Hindlimb muscle (tissue), 1 donor: Measurements from ENCODE around the gene FKBP2. TPM values are rescaled to one million over a fixed set of nuclear protein-coding genes. Genes with fewer than 3 reads are reported as not detected.
"Not testable (repeated sequence)": the region's sequence is repeated elsewhere in the genome, so short reads cannot be mapped to it uniquely, and the experiment has no call there.

Experiments used
- DNase-seq: peaks from one replicate; pipeline ENCODE4 v3.0.0-alpha.2; 2013
- polyA plus RNA-seq: library from polyadenylated mRNA; unstranded; fragments of 120-200 nt; gene quantifications from one replicate; pipeline ENCODE4 v1.2.1, GENCODE V29; 2013; ENCODE audit not compliant: insufficient read length

The FKBP2 gene
- polyA plus RNA-seq, 1 donor = 51.5 TPM

DNA sequence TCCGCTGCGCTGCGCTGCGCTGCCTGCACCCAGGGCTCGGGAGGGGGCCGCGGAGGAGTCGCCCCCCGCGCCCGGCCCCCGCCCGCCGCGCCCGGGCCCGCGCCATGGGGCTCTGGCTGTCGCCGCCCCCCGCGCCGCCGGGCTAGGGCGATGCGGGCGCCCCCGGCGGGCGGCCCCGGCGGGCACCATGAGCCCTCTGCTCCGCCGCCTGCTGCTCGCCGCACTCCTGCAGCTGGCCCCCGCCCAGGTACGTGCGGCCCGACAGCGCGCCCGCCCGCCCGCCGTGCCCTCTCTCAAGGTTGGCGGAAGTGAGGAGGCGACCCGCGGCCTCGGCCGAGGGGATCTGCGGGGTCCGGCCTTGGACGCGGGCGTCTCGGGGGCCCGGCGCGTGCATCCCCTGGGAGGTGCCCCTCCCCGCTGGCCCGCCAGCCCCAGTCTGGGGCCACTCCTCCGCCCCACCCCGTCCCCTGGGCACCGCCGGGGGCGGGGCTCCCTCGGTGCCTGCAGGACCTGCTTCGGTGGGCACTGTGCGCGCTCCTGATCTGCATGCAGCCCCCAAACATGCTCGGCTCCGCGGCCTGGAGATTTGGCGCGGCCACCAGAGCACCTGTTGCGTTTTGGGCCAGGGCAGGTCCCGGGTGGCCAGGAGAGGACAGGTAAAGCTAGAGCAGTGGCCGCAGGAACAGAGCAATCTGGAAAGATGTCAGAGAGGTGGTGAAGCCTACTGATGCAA is 6.1 kb upstream of the FKBP2 start:
- DNase-seq = no peak

DNA sequence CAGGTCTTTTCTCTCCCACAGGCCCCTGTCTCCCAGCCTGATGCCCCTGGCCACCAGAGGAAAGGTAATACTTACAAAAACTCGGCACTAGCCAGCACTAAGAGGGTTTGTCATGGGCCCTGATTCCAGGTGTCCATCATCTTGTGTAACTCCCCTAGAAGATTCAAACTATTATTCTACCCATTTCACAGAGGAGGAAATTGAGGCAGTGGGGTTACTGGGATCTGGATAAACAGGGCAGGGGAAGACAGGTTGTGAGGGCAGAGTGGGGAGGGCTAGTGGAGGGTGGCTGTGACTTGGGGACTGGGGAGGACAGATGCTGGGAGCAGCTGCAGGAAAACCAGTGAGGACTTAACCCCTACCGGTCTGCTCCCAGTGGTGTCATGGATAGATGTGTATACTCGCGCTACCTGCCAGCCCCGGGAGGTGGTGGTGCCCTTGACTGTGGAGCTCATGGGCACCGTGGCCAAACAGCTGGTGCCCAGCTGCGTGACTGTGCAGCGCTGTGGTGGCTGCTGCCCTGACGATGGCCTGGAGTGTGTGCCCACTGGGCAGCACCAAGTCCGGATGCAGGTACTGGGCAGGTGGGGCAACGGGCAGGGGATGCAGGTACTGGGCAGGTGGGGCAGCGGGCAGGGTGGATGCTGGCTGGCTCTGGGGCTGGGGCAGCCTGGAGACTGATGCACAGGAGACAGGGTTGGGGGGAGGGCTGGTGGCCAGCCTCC is 5.3 kb upstream of the FKBP2 start:
- no peak for DNase-seq

DNA sequence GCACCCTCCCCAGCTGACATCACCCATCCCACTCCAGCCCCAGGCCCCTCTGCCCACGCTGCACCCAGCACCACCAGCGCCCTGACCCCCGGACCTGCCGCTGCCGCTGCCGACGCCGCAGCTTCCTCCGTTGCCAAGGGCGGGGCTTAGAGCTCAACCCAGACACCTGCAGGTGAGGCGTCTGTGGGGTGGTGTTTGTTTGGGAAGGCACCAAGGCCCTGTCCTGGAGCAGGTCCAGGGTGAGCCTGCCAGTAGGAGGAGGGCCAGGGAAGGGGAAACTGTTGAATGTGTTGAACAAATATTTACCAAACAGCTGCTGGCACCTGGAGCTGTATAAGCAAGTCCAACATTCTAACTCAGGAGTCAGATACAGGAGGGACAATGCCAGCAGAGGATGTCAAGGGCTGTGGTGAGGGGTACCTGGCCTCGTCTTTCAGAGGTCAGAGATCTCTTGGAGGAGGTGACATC is 3.4 kb upstream of the FKBP2 start:
- DNase-seq = no peak

DNA sequence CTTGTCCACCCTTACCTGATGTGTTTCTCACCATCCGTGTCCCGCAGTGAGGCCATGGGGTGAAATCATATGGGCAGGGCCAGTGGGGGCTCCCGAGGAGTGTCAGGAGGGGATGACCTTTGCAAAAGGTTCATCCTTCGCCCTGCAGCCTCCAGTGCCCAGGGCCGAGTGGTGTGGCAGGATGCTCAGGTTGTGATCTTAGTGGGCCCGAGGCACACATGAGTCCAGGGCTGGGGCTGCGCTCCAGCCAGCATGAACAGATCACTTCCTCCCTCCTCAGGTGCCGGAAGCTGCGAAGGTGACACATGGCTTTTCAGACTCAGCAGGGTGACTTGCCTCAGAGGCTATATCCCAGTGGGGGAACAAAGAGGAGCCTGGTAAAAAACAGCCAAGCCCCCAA is 2.8 kb upstream of the FKBP2 start:
- DNase-seq = no peak

DNA sequence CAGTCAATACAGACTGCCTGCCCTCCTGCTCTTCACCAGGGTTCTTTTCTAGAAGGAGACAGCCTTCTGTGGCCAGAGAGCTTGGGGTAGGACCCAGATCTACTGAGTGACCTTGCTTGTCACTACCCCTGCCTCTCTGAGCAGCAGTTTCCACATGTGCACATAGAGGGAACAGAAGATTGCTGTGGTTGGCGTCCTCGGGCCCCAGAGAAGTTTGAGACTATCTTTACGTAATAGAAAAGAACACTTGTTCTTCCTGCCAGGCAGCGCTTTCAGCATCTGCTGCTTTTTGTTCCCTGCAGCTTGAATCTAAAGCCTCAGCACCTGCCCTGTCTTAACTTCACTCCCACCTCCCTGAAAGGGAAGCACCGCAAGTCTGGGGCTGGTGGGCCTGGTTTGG is 1.9 kb upstream of the FKBP2 start:
- no peak for DNase-seq

DNA sequence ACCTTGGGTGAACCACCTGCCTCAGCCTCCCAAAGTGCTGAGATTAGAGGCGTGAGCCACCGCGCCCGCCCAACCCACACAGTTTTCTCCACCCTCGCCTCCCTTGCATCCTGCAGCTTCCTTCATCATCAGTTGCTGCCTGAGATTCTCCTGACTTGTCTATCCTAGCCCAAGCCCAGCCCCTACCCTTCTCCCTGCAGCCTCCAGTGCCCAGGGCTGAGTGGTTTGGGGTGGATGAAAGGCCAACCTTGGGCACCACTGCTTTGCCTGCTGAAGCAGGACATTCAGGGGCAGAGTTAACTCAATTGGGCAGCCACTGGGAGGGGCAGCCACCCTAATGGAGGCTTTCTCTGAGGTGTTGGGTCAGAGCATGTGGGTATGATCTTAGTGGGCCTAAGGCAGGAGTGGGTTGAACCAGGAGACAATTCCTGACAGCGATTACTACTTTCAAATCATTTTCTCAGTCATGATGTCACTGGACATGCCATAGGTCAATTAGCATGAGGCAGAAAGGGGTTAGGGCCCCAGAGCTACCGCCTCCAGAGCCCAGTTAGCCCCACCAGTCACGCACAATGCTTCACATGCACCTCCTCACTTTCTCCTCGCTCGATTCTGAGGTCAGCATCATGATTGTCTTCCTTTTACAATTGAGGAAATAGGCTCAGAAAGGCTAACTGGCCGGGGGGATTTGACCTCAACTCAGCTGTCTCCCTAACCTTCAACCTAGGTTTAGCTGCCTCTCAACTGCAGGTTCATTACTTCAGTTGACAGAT is 1.0 kb upstream of the FKBP2 start:
- DNase-seq = no peak

DNA sequence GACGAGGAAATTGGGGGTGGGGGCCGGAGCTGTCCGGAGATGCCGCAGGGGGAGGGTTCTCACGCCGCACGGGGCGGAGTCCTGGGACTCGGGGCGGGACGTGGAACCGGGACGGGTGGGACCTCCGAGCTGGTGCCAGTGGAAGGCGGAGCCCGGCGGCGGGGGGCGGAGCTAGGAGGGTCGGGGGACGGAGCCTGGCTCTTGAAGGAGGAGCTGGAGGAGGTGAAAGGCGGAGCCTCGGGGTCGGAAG is 271 bp downstream of the FKBP2 start:
- peak; percentile 100 for DNase-seq

DNA sequence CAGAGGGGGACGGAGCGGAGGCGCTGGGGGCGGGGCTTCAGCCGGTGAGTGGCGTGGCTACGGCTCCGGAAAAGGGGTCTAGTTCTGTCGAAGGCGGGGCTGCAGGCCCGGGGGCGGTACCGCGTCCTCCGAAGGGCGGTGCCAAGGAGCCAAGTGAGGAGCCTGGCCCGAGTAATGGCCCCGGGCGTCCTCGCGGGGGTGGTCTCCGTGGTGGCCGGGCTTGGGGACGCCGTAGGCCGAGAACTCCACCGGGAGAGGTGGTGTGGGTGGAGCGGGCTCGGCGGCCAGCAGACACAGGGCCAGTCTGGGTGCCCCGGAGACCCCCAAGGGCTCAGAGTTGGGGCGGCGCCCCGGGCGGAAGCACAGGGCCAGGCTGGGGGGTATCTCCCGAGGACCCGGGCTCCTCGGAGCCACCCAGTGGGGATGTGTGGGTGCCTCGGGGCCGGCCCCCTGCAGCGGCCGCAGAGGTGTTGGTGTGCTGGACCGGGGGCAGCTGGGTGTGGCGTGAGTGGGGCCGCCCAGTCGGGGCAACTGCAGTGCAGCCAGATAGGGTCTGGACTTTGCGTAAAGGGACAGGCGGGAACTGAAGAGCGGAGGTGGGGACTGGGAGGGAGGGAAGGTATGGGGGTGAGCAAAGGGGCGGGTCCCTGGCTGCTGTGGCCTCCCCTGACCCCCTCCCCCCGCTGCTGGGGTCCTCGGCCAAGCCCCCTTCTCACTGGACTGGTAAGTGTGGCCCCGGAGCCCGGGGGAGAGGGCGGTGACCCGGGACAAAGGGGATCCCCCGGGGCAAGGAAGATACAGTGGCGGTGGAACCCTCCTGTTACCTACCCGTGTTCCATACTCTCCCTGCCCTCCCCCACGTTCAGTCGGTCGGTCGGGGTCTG is 838 bp downstream of the FKBP2 start:
- DNase-seq = peak; percentile 51

DNA sequence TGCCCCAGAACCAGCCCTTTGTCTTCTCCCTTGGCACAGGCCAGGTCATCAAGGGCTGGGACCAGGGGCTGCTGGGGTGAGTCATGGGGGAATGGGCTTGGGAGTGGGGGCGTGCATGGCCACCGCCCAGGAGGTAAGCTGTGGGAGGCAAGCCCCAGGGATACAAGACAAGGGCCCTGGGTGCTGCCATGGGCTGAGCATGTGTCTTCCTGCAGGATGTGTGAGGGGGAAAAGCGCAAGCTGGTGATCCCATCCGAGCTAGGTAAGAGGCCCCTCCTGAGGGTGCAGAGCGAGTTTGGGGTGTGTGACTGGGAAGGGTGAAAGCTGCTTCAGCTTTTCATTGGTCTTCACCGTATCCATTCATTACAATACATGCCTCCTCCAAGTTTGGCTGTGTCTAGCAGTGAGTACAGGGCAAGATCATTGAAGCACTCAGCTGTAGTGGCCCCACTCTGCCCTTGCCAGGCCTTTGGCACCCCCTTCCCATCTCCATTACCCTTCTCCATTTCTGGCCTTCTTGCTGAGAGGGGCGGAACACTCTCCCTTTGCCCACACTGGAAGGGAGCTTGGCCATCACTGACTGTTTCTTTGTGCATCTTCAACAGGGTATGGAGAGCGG is 2.5 kb downstream of the FKBP2 start:
- no peak for DNase-seq

DNA sequence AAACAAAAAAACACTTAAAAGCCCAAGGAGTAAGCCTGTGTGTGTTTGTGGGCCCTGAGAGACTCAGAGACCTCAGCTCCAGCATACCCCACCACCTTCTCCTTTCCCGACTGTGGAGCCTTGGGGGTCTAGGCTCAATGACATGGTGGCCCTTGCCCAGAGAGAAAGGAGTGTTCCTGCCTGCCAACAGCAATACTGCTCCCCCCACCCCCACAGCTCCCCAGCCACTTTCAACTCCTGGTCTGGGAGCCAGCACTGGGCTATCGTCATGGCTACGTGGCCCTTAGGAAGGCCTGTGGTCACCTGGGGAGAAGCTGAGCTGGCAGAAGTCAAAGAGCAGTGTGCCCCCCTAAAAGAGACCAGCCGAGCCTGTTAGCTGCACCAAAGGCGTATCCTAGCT is 3.2 kb downstream of the FKBP2 start:
- no peak for DNase-seq

DNA sequence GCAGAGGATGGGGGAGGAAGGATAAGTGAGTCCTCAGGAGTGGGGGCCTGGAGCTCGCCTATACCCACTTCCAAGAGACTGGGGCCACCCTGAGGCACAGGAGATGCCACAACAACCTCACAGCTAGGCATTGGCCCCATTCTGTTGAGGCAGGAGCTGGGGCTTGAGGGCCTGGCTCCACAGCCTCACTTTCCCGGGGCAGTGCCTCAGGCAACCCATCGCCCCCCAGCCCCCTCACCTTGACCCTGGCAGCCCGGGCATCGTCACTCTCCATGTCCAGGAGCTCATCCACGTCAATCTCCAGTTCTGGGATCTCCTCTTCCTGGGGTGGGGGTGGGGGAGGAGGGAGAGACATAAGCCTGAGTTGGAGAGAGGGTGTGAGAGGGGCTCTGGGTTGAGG is 4.1 kb downstream of the FKBP2 start:
- no peak for DNase-seq

DNA sequence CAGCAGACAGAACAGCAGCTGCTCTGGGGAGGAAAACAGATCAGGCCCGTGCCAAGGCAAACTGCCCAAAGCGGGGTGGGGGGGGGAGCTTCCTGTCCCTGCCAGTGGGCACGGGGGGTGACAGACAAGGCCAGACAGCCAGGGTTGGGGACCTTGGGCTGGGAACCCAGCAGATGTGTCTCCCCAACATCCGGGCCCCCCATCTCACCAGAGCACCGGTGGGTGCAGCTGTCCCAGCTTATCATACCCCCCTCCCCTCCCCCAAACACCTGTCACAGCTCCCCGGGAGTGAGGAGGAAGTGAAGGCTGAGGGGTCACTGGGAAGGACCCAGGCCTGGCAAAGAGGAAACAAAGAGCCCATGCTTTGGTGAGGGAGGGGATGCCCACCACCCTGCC is 4.5 kb downstream of the FKBP2 start:
- DNase-seq = peak; percentile 53

DNA sequence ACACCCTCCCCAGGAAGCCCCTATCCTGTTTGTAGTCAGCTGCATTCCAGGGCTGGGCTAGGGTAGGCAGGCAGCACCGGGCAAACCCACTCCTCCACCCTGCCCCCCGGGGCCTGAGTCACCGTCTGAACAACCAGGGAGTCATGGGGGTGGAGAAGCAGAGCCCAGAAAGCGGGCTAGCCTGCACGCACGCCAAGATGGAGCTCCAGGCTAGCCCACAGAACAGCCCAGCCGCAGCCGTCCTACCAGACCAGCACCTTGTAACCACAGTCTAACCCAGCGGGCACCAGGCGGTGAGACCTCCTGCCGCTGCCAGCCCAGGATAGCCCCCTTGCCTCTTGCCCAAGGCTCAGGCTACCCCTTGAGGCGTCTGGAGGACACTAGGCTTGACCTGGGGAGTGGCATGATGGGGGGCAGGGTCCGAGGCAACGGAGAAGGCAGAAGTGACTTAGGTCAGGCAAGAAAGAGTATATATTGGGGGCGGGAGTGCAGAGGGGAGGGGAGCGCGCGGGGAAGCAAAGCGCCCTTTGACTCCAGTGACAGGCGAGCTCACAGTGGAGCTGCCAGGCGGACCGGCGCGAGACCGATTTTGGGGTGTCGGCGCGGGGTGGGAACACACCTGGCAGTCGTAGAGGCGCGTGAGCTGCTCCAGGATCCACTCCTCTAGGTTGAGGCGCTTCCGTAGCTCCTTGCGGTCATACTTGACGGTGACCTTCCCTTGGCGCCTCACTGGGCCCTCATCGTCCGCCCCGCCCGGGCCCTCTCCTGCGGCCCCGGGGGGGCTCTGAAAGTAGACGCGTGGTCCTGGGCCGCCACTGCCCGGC is 5.1 kb downstream of the FKBP2 start:
- DNase-seq = peak; percentile 62

DNA sequence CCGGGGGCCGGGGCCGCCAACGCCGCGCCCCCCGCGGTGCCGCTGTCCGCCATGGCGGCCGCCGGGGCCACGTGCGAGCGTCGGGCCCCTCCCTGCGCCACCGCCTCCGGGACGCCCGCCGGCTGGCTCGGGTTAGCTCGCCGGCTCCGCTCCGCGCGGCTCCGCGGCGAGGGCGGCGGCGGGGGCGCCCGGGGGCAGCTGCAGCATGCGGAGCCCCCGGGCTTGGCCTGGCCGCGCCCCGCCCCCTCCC is 5.7 kb downstream of the FKBP2 start:
- DNase-seq = not testable (repeated sequence)

DNA sequence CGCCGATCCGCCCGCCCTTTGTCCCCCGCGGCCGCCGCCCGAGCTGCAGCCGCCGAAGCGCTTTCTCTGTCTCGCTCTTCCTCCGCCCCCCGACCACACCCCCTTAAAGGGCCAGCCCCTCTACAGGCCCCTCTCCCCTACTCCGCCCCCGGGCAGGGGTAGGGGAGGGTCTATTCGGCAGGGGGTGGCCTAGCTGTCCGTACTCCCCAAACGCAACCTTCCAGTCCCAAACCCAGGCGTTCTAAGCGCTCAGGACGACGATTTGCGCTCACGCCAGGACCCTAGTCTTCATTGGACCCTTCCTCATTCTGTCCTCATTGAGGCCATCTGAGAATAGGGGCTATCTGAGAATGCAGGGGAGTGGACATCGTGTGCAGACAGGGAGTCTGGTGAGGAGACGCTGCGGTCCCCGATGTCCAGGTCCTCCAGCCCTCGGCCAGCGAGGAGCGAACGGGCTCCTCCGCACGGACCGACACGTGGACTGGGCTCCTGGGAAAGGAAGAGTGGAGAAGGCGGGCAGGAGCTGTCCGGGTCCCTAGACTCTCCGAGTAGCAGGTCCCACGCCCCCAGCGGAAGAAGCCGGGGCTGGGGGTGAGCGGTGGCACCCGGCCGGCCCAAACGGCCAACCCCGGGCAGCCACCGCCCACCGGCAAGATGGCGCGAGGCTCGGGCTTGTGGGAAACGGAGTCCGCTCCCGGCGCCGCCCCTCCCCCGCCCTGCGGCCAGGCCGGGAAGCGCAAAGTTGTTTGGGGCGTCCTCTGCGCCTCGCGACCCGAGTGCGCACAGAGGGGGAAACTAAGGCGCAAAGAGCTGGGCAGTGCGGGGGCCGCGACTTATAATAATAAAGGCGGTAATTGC is 6.2 kb downstream of the FKBP2 start, which contains the start of gene PPP1R14B:
TSS of gene PPP1R14B (minus strand) at position 73 of the 858 bp plus-strand sequence. CDS start 270 bp downstream, outside the sequence.
- DNase-seq = peak; percentile 90

DNA sequence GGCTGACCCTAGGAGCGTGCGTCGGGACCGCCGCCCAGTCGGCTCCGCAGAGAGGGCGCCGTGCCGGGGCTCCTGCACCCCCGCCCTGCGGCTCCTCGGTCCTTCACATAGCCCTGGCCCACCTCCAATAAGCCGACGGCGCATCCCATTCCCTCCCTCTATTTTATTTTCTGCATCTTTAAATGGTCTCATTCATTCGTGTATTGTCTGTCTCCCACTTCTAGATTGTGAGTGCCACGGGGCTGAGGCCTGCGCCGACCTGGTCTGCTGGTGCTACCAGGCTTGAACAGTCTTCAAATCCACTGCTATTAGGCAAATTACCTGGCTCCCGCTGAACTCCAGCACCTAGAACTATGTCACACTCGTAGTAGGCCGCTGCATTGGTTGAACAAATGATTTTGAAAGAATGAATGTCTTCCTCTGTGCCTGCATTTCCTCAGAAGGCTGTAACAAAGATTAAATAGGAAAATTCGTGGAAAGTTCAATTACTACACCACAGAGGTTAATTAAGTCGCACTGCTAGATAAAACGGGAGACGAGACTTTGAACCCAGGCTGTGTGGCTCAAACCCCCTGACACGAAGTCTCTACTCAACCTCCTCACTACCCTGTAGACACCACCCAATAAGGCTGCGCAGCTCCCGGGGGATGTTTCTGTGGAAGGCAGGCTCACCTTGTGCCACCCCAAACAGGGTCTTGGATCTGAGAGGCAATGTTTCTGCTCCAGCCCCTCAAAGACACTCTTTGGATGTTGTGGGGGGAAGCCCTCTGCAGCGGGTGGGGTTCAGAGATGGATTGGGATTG is 7.0 kb downstream of the FKBP2 start:
- no peak for DNase-seq

DNA sequence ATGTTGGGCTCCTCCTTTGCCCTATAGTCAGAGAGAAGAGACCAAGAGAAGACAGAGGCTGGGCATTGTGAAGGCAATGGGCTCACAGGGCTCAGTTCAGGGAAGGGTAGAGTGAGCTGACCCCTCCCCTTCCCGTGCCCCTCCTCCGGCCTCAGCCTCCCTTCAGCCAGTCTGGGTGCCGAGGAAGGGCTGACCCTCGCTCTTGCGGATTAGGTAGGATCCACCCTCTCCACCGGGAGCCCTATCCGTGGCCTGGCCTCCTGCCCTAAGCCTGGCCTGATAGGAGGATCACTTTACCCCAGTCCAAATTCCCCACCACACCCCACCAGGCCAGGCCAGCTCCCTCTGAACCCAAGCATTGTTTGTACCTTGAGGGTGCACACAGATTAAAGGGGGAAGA is 7.7 kb downstream of the FKBP2 start:
- DNase-seq = no peak

DNA sequence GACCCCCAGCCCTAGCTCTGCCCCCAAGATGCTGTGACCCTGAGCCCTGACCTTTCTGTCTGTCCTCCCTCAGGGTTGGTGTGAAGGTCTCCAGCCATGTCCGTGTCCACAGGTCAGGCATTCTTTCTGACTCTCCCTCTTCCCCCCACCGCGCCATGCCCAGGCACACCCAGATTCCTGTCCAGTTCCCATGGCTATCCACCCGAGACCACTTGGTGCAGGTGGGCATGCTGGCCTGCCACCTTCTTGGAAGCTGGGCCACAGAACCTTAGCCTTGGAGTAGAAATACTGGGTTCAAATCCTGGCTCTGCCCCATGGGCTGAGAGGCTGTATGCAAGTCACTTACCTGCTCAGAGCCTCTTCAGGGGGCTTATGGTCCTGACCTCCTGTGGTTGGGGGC is 8.1 kb downstream of the FKBP2 start:
- no peak for DNase-seq

DNA sequence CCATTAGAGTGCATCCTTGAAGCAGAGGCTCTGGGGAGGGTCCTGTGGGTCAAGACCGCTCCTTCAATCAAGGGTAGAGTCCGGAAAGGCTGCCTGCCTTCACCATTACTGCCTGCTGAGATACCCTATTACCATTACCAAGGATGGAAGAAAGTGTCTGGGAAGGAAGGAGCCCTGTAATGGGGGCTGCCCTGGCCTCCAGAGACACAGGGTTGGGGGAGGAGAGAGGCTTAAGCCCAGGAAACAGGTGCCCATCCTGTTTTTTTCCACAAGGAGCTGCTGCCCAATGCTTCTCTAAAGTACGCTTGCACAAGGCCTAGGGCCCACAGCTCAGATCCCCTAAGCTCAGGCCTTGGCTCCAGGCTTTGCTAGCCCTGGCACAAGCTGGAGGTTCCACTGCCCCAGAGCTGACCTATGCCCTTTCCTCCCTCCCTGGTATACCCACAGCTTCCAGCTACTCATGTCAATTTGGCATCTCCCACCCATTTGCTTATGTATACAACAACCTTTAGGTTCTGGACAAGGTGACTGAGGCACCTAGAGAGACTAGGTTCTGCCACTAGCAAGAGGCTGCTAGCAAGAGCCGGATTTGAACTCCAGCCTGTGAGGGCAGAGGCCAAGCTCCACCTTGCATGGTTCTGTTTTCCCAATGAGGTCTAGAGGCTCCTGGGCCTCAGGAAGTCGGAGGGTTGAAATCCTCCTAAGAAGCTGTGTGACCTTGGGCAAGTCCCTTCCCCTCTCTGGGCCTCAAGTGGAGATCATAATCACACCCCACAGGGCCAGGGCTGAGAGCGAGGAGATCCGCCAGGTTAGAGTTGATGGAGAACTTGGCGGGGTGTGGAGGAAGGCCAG is 8.9 kb downstream of the FKBP2 start:
- no peak for DNase-seq
